ENCODE data around the gene DUSP1. TPM values are rescaled to one million over a fixed set of nuclear protein-coding genes. Genes with fewer than 3 reads are reported as not detected.

Gene DUSP1
- total and polyA plus RNA-seq, 2 experiments from 2014 or later: 32.2 to 49.4 TPM

DNA sequence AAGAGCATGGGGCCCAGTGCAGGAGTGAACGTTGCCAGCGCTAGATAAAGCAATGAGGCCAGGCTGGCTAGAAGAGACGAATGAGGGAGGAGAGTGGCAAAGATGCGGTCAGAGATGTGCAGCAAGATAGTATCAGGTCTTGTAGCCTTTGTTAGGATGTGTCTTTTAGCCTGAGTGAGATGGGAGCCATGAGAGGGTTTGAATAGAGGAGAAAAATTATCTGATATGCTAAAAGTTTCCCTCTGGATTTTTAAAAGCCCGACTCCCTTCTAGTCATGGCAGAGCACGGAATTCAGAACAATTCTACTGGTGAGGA, 12.2 kb downstream of the DUSP1 start:
- no peak overlapping the region for H3K4me3 ChIP-seq
- DNase-seq (ENCODE audit: low read depth in 1 of 2, low spot score in 1 of 2): no peak
- no peaks in the 10 kb centered on the region for H3K27me3 ChIP-seq
- TF ChIP-seq, protein P1, sequence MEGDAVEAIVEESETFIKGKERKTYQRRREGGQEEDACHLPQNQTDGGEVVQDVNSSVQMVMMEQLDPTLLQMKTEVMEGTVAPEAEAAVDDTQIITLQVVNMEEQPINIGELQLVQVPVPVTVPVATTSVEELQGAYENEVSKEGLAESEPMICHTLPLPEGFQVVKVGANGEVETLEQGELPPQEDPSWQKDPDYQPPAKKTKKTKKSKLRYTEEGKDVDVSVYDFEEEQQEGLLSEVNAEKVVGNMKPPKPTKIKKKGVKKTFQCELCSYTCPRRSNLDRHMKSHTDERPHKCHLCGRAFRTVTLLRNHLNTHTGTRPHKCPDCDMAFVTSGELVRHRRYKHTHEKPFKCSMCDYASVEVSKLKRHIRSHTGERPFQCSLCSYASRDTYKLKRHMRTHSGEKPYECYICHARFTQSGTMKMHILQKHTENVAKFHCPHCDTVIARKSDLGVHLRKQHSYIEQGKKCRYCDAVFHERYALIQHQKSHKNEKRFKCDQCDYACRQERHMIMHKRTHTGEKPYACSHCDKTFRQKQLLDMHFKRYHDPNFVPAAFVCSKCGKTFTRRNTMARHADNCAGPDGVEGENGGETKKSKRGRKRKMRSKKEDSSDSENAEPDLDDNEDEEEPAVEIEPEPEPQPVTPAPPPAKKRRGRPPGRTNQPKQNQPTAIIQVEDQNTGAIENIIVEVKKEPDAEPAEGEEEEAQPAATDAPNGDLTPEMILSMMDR (IDR thresholded peaks at IDR 0.05; ENCODE audit: low read depth, low read length): no peak
- H3K4me1 ChIP-seq (ENCODE audit: low read depth): no peaks in the 10 kb centered on the region
- no peaks in the 10 kb centered on the region for H3K9me3 ChIP-seq (ENCODE audit: low read depth)
- no peaks in the 10 kb centered on the region for H3K36me3 ChIP-seq
- H3K27ac ChIP-seq: no peak overlapping the region

GRCh38 chr5:172758077-172758833, 12.7 kb downstream of the DUSP1 start:
- Histone ChIP-seq H3K27ac (no peak overlapping the region), H3K27me3 (no peaks in the 10 kb centered on the region), H3K4me3 (no peak overlapping the region), H3K36me3 (no peaks in the 10 kb centered on the region), H3K9me3 (ENCODE audit: low read depth) (no peaks in the 10 kb centered on the region), H3K4me1 (ENCODE audit: low read depth) (no peaks in the 10 kb centered on the region)
- TF ChIP-seq, protein P1 (IDR thresholded peaks at IDR 0.05; ENCODE audit: low read depth, low read length): no peak
- DNase-seq (ENCODE audit: low read depth in 1 of 2, low spot score in 1 of 2): peak in 1 of 2 donors; percentile 97

GRCh38 chr5:172757394-172758010, 13.5 kb downstream of the DUSP1 start:
- Histone ChIP-seq H3K4me1 (ENCODE audit: low read depth) (no peaks in the 10 kb centered on the region), H3K27ac (no peak overlapping the region), H3K27me3 (no peaks in the 10 kb centered on the region), H3K4me3 (no peak overlapping the region), H3K36me3 (no peaks in the 10 kb centered on the region), H3K9me3 (ENCODE audit: low read depth) (no peaks in the 10 kb centered on the region)
- no peak for DNase-seq (ENCODE audit: low read depth in 1 of 2, low spot score in 1 of 2)
- TF ChIP-seq, protein P1 (IDR thresholded peaks at IDR 0.05; ENCODE audit: low read depth, low read length): no peak

GRCh38 chr5:172756764-172757393, 14.1 kb downstream of the DUSP1 start:
- no peaks in the 10 kb centered on the region for H3K27me3 ChIP-seq
- no peak for DNase-seq (ENCODE audit: low read depth in 1 of 2, low spot score in 1 of 2)
- H3K9me3 ChIP-seq (ENCODE audit: low read depth): no peaks in the 10 kb centered on the region
- no peaks in the 10 kb centered on the region for H3K4me1 ChIP-seq (ENCODE audit: low read depth)
- H3K36me3 ChIP-seq: no peaks in the 10 kb centered on the region
- TF ChIP-seq, protein P1 (IDR thresholded peaks at IDR 0.05; ENCODE audit: low read depth, low read length): no peak
- H3K4me3 ChIP-seq: no peak overlapping the region
- H3K27ac ChIP-seq: no peak overlapping the region

- no peaks in the 10 kb centered on the region for H3K36me3 ChIP-seq
- H3K9me3 ChIP-seq (ENCODE audit: low read depth): no peaks in the 10 kb centered on the region
- no peak overlapping the region for H3K4me3 ChIP-seq
- H3K4me1 ChIP-seq (ENCODE audit: low read depth): peaks cover 3% of the 10 kb centered on the region
- H3K27ac ChIP-seq: no peak overlapping the region
- no peaks in the 10 kb centered on the region for H3K27me3 ChIP-seq
- TF ChIP-seq, protein P1 (IDR thresholded peaks at IDR 0.05; ENCODE audit: low read depth, low read length): no peak
- DNase-seq (ENCODE audit: low read depth in 1 of 2, low spot score in 1 of 2): no peak
Measured at GRCh38 chr5:172754596-172755356, 16.2 kb downstream of the DUSP1 start.

All from cardiac muscle cell (in vitro differentiated cells and primary cell).